Stimulated activated CD8-positive, alpha-beta memory T cell treated with anti-CD3 and anti-CD28 coated beads, Interleukin-4, amount 100 ng/mL, for 4 hours (primary cell): Measurements from ENCODE around the gene C9orf57.
"Not testable (repeated sequence)": the region's sequence is repeated elsewhere in the genome, so short reads cannot be mapped to it uniquely, and the experiment has no call there.

ENCODE experiments used
- DNase-seq, 2 donors: peaks; one replicate each; pipeline ENCODE4 v3.0.0-alpha.2; 2020; ENCODE audit warnings: low read depth in 2 of 2, low spot score in 1 of 2

The C9orf57 gene

GRCh38 chr9:72060513-72060912 is at the start of gene C9orf57:
Gene C9orf57, minus strand, starts transcription at chr9:72060613. Its CDS starts 1,282 bp downstream, at chr9:72059331.
- no peak for DNase-seq

GRCh38 chr9:72102520-72102919 is 42.1 kb upstream of the C9orf57 start:
- no peak for DNase-seq

GRCh38 chr9:72095520-72095919 is 35.1 kb upstream of the C9orf57 start:
- not testable (repeated sequence) for DNase-seq

GRCh38 chr9:72092820-72093219 is 32.4 kb upstream of the C9orf57 start:
- no peak for DNase-seq

- no peak for DNase-seq
Observed at GRCh38 chr9:72089451-72090130, 29.2 kb upstream of the C9orf57 start.

- no peak for DNase-seq
Observed at GRCh38 chr9:72082536-72082935, 22.1 kb upstream of the C9orf57 start.

GRCh38 chr9:72074666-72075065 is 14.3 kb upstream of the C9orf57 start:
- DNase-seq, result not testable (repeated sequence)

GRCh38 chr9:72065076-72065475 is 4.7 kb upstream of the C9orf57 start:
- no peak for DNase-seq

- no peak for DNase-seq
Observed at GRCh38 chr9:72052122-72052521, 8.3 kb downstream of the C9orf57 start.

- no peak for DNase-seq
Observed at GRCh38 chr9:72048850-72049249, 11.6 kb downstream of the C9orf57 start.

GRCh38 chr9:72046630-72047456 is 13.6 kb downstream of the C9orf57 start:
- no peak for DNase-seq

GRCh38 chr9:72044095-72044494 is 16.3 kb downstream of the C9orf57 start:
- no peak for DNase-seq

GRCh38 chr9:72043576-72043975 is 16.8 kb downstream of the C9orf57 start:
- no peak for DNase-seq

GRCh38 chr9:72042928-72043327 is 17.5 kb downstream of the C9orf57 start:
- DNase-seq, result no peak

GRCh38 chr9:72041775-72042194 is 18.6 kb downstream of the C9orf57 start:
- no peak for DNase-seq

GRCh38 chr9:72041369-72041768 is 19.0 kb downstream of the C9orf57 start:
- DNase-seq, result no peak

- DNase-seq, result no peak
Observed at GRCh38 chr9:72039532-72039931, 20.9 kb downstream of the C9orf57 start.

- peak; percentile 21 to 46 for DNase-seq
Observed at GRCh38 chr9:72038890-72039410, 21.5 kb downstream of the C9orf57 start.

- DNase-seq, result no peak
Observed at GRCh38 chr9:72038408-72038807, 22.0 kb downstream of the C9orf57 start.

GRCh38 chr9:72037571-72037970 is 22.8 kb downstream of the C9orf57 start:
- DNase-seq, result no peak

GRCh38 chr9:72030767-72031166 is 29.6 kb downstream of the C9orf57 start:
- no peak for DNase-seq

- no peak for DNase-seq
Observed at GRCh38 chr9:72029986-72030385, 30.4 kb downstream of the C9orf57 start.
